ENCODE measurements around the gene SPON2. TPM values are rescaled to one million over a fixed set of nuclear protein-coding genes. Genes with fewer than 3 reads are reported as not detected.
A peak's percentile ranks its signal among the peaks of the same experiment; 100 is the strongest.

The SPON2 gene
- total RNA-seq, 1 experiment from 2014 or later: 6.6 TPM

- H3K36me3 Mint-ChIP-seq: no peaks in the 10 kb centered on the region
- CTCF ChIA-PET: no interaction called here
These were observed 21.0 kb upstream of the SPON2 start for GRCh38 chr4:1193206-1194009.

More at GRCh38 chr4:1193206-1194009, 21.0 kb upstream of the SPON2 start:
- DNase-seq (ENCODE audit: low spot score): peak; percentile 4
- peaks cover 4% of the 10 kb centered on the region; the same call in 1 of the 2 replicates for H3K27me3 Mint-ChIP-seq (ENCODE audit: low read depth)
- no peaks in the 10 kb centered on the region for H3K4me1 Mint-ChIP-seq
- POLR2A ChIA-PET: no interaction called here
- ATAC-seq: no peak
- no peak overlapping the region for H3K27ac Mint-ChIP-seq
- no peak for TF ChIP-seq GTF2I (CRISPR knock-in tag; conservative IDR thresholded peaks at IDR 0.05)
- no peak for TF ChIP-seq TCF7 (CRISPR knock-in tag; IDR thresholded peaks at IDR 0.05; ENCODE audit: low read depth)
- no peak for TF ChIP-seq IRF2 (CRISPR knock-in tag; IDR thresholded peaks at IDR 0.05; ENCODE audit: borderline replicate concordance, low read depth)
- TF ChIP-seq CTCF (IDR thresholded peaks at IDR 0.05): no peak
- TF ChIP-seq ZNF671 (CRISPR knock-in tag; IDR thresholded peaks at IDR 0.05): no peak
- TF ChIP-seq MAX (CRISPR knock-in tag; IDR thresholded peaks at IDR 0.05): no peak
- no peak for TF ChIP-seq HMGXB4 (CRISPR knock-in tag; IDR thresholded peaks at IDR 0.05)
- no peak for TF ChIP-seq SOX15 (CRISPR knock-in tag; IDR thresholded peaks at IDR 0.05)
- no peak for TF ChIP-seq ELF4 (CRISPR knock-in tag; IDR thresholded peaks at IDR 0.05; ENCODE audit: low read depth)
- no peak for TF ChIP-seq CREM (CRISPR knock-in tag; IDR thresholded peaks at IDR 0.05)
- no peak for TF ChIP-seq TP53 (CRISPR knock-in tag; IDR thresholded peaks at IDR 0.05)
- TF ChIP-seq NR3C1 (CRISPR knock-in tag; conservative IDR thresholded peaks at IDR 0.05; ENCODE audit: low read depth): no peak
- no peak for TF ChIP-seq PRDM15 (CRISPR knock-in tag; IDR thresholded peaks at IDR 0.05)
- no peak overlapping the region for H3K4me3 Mint-ChIP-seq
- H3K9me3 Mint-ChIP-seq: peaks cover 5% of the 10 kb centered on the region
